ENCODE results near the gene LCLAT1.

The LCLAT1 gene

DNA sequence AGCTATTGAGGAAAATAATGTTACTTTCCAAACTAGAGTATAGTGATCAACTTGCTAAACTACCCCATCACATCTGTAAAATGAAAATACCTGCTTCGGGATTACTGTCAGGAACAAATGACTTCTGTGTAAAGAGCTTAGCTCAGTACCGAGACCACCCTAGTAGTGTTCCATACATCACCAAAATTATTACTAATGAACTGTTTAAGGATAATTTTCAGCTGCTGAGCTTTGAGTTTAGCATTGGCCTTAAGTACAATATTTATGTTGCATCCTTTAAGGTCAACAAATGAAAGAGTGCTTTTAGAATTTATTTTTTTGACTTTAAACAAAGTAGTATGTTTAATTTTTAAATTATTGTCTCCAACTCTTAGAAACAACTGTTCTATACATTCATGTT, 144.1 kb downstream of the LCLAT1 start:
- TF ChIP-seq, protein P1, sequence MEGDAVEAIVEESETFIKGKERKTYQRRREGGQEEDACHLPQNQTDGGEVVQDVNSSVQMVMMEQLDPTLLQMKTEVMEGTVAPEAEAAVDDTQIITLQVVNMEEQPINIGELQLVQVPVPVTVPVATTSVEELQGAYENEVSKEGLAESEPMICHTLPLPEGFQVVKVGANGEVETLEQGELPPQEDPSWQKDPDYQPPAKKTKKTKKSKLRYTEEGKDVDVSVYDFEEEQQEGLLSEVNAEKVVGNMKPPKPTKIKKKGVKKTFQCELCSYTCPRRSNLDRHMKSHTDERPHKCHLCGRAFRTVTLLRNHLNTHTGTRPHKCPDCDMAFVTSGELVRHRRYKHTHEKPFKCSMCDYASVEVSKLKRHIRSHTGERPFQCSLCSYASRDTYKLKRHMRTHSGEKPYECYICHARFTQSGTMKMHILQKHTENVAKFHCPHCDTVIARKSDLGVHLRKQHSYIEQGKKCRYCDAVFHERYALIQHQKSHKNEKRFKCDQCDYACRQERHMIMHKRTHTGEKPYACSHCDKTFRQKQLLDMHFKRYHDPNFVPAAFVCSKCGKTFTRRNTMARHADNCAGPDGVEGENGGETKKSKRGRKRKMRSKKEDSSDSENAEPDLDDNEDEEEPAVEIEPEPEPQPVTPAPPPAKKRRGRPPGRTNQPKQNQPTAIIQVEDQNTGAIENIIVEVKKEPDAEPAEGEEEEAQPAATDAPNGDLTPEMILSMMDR (IDR thresholded peaks at IDR 0.05; ENCODE audit: insufficient read depth, low read length, poor library complexity, severe bottlenecking) = no peak
- no peaks in the 10 kb centered on the region for H3K36me3 ChIP-seq (ENCODE audit: control insufficient read depth, insufficient read depth, low read length)
- H3K27me3 ChIP-seq (replicated peaks; ENCODE audit: control insufficient read depth, insufficient read depth, low read length) = no peaks in the 10 kb centered on the region
- H3K4me3 ChIP-seq (replicated peaks; ENCODE audit: low read depth, low read length) = no peak overlapping the region
- no peak for DNase-seq (ENCODE audit: extremely low read depth, insufficient read length)

DNA sequence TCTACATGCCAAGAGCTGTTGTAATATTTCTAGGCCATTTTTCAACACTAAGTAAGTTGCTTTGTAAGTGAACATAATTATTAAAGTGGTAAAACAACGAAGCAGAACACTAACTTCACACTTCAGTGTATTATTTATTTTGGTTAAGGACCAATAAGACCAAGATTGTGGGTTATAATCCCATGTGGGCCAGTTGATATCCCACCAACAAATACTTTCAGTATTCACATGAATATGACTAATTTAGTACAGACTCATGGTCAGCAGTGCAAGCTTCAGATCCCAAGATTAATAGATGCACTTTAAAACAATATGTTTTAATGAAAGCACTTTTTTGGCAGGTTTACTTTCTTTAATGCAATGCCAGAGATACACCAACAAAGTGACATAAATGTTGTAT, 154.3 kb downstream of the LCLAT1 start:
- no peaks in the 10 kb centered on the region for H3K27me3 ChIP-seq (replicated peaks; ENCODE audit: control insufficient read depth, insufficient read depth, low read length)
- H3K4me3 ChIP-seq (replicated peaks; ENCODE audit: low read depth, low read length) = no peak overlapping the region
- no peak for DNase-seq (ENCODE audit: extremely low read depth, insufficient read length)
- H3K36me3 ChIP-seq (ENCODE audit: control insufficient read depth, insufficient read depth, low read length) = no peaks in the 10 kb centered on the region
- TF ChIP-seq, protein P1 (IDR thresholded peaks at IDR 0.05; ENCODE audit: insufficient read depth, low read length, poor library complexity, severe bottlenecking) = no peak

DNA sequence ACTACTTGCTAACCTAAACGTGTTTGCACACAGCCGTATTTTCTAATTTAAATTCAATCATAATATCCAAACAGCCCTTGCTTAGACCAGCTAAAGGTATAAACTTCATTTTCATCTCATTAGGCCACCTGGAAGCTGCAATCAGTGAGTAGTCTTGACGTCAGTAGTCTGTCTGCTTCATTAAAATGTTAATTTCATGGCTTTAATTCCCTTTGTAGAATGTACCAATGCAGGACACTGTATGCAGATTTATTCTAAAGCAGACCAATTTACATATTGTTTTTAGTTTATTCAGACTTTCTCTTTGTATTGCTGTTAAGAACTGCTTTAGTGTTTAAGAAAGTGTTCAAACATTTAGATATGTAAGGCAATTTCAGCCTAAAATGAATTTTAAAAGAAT, 158.2 kb downstream of the LCLAT1 start:
- TF ChIP-seq, protein P1 (IDR thresholded peaks at IDR 0.05; ENCODE audit: insufficient read depth, low read length, poor library complexity, severe bottlenecking) = no peak

DNA sequence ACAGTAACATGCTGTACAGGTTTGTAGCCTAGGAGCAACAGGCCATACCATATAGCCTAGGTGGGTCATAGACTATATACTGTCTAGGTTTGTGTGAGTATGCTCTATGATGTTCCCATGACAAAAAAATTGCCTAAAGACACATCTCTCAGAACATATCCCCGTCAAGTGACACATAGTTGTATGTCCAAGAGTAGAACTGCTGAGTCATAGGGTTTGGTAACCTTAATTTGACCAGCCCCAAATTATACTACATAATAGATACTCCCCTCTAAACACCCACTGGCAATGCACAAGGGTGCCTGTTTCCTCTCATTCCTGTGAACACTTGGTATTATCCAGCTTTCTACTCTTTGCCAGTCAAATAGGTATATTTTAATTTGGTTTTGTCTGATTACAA, 161.6 kb downstream of the LCLAT1 start:
- Histone ChIP-seq H3K27me3 (replicated peaks; ENCODE audit: control insufficient read depth, insufficient read depth, low read length) (no peaks in the 10 kb centered on the region), H3K4me3 (replicated peaks; ENCODE audit: low read depth, low read length) (no peak overlapping the region), H3K36me3 (ENCODE audit: control insufficient read depth, insufficient read depth, low read length) (no peaks in the 10 kb centered on the region; the same call in 1 of the 2 replicates)
- DNase-seq (ENCODE audit: extremely low read depth, insufficient read length) = no peak
- TF ChIP-seq, protein P1 (IDR thresholded peaks at IDR 0.05; ENCODE audit: insufficient read depth, low read length, poor library complexity, severe bottlenecking) = no peak

More for the DNA sequence above, 158.2 kb downstream of the LCLAT1 start:
- no peak for DNase-seq (ENCODE audit: extremely low read depth, insufficient read length)
- Histone ChIP-seq H3K27me3 (replicated peaks; ENCODE audit: control insufficient read depth, insufficient read depth, low read length) (no peaks in the 10 kb centered on the region), H3K36me3 (ENCODE audit: control insufficient read depth, insufficient read depth, low read length) (no peaks in the 10 kb centered on the region), H3K4me3 (replicated peaks; ENCODE audit: low read depth, low read length) (no peak overlapping the region)

DNA sequence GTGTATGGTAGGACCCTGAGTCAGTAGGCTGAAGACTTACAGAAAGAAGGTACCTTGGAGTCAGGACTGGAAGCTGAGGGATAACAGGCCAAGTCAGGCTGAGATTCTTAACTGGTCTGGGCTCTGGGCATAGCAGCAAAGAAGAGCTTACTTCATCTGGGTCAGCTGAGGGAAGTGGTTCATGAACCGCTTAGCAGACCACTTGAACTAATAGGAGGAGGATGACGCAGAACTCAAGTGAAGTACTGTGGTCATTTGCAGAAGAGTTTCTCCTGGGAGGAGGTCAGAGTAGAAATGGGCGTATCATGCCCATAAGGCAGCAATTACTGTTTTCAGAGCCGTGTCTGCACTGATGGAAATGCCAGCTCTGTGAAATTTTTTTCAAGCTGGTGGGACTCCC, 164.5 kb downstream of the LCLAT1 start:
- Histone ChIP-seq H3K4me3 (replicated peaks; ENCODE audit: low read depth, low read length) (no peak overlapping the region), H3K27me3 (replicated peaks; ENCODE audit: control insufficient read depth, insufficient read depth, low read length) (no peaks in the 10 kb centered on the region), H3K36me3 (ENCODE audit: control insufficient read depth, insufficient read depth, low read length) (no peaks in the 10 kb centered on the region; the same call in 1 of the 2 replicates)
- DNase-seq (ENCODE audit: extremely low read depth, insufficient read length) = no peak
- TF ChIP-seq, protein P1 (IDR thresholded peaks at IDR 0.05; ENCODE audit: insufficient read depth, low read length, poor library complexity, severe bottlenecking) = no peak

DNA sequence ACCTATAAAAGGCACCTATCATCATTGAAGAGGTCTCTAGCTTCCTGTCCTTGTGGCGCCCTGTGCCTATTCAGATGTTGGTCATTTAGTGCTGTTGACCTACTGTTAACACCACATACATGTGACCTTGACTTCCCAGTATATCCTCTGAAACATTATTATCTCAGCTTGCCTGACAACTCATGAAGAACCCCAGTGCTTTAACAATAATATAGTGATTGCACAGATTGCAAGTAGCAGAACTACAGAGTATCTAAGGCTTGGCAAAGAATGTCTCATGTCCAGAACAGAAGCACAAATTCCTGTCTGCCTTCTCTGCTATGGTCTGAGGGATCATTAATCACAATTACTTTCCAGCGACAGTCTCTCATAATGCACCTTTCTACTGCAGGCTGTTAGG, 165.3 kb downstream of the LCLAT1 start:
- Histone ChIP-seq H3K4me3 (replicated peaks; ENCODE audit: low read depth, low read length) (no peak overlapping the region), H3K27me3 (replicated peaks; ENCODE audit: control insufficient read depth, insufficient read depth, low read length) (no peaks in the 10 kb centered on the region), H3K36me3 (ENCODE audit: control insufficient read depth, insufficient read depth, low read length) (no peaks in the 10 kb centered on the region; the same call in 1 of the 2 replicates)
- DNase-seq (ENCODE audit: extremely low read depth, insufficient read length) = no peak
- TF ChIP-seq, protein P1 (IDR thresholded peaks at IDR 0.05; ENCODE audit: insufficient read depth, low read length, poor library complexity, severe bottlenecking) = no peak
